IPS-18c (cell line): Measurements from ENCODE around the gene TOX3.
A peak's percentile ranks its signal among the peaks of the same experiment; 100 is the strongest.

ENCODE experiments used
- H3K4me3 ChIP-seq: 2 replicates; pipeline ENCODE4 v1.7.0; 2013; ENCODE audit warnings: low read depth, mild to moderate bottlenecking, low read length, moderate library complexity; ENCODE audit not compliant: insufficient read depth
- H3K9me3 ChIP-seq: one replicate; pipeline ENCODE4 v1.6.1; 2013; ENCODE audit warnings: mild to moderate bottlenecking, low read length, moderate library complexity; ENCODE audit not compliant: control insufficient read depth, insufficient read depth

TOX3 gene

GRCh38 chr16:52546291-52547003, 496 bp downstream of the TOX3 start:
- Histone ChIP-seq H3K4me3 (peak overlapping the region; percentile 79), H3K9me3 (no peaks in the 10 kb centered on the region)

- peak overlapping the region; percentile 79 for H3K4me3 ChIP-seq
- H3K9me3 ChIP-seq, result no peaks in the 10 kb centered on the region
Measured at GRCh38 chr16:52545898-52546266, 1.1 kb downstream of the TOX3 start.

GRCh38 chr16:52545222-52545897, 1.6 kb downstream of the TOX3 start:
- Histone ChIP-seq H3K4me3 (peak overlapping the region; percentile 79), H3K9me3 (no peaks in the 10 kb centered on the region)

- Histone ChIP-seq H3K4me3 (peak overlapping the region; percentile 79; the same call in 1 of the 2 replicates), H3K9me3 (no peaks in the 10 kb centered on the region)
Measured at GRCh38 chr16:52544703-52545102, 2.2 kb downstream of the TOX3 start.

GRCh38 chr16:52543654-52544053, 3.3 kb downstream of the TOX3 start:
- no peak overlapping the region for H3K4me3 ChIP-seq
- no peaks in the 10 kb centered on the region for H3K9me3 ChIP-seq

- no peaks in the 10 kb centered on the region for H3K9me3 ChIP-seq
- H3K4me3 ChIP-seq, result no peak overlapping the region
Measured at GRCh38 chr16:52540910-52541309, 6.0 kb downstream of the TOX3 start.

GRCh38 chr16:52539191-52539590, 7.8 kb downstream of the TOX3 start:
- Histone ChIP-seq H3K9me3 (no peaks in the 10 kb centered on the region), H3K4me3 (no peak overlapping the region)

- no peaks in the 10 kb centered on the region for H3K9me3 ChIP-seq
- H3K4me3 ChIP-seq, result no peak overlapping the region
Measured at GRCh38 chr16:52538511-52538910, 8.4 kb downstream of the TOX3 start.

GRCh38 chr16:52537516-52537915, 9.4 kb downstream of the TOX3 start:
- Histone ChIP-seq H3K9me3 (no peaks in the 10 kb centered on the region), H3K4me3 (no peak overlapping the region)

GRCh38 chr16:52535076-52535475, 11.9 kb downstream of the TOX3 start:
- Histone ChIP-seq H3K4me3 (no peak overlapping the region), H3K9me3 (no peaks in the 10 kb centered on the region)

GRCh38 chr16:52533296-52533695, 13.6 kb downstream of the TOX3 start:
- no peak overlapping the region for H3K4me3 ChIP-seq

GRCh38 chr16:52532384-52532783, 14.6 kb downstream of the TOX3 start:
- no peak overlapping the region for H3K4me3 ChIP-seq
- H3K9me3 ChIP-seq, result no peaks in the 10 kb centered on the region

More at GRCh38 chr16:52533296-52533695, 13.6 kb downstream of the TOX3 start:
- no peaks in the 10 kb centered on the region for H3K9me3 ChIP-seq

- Histone ChIP-seq H3K9me3 (no peaks in the 10 kb centered on the region), H3K4me3 (no peak overlapping the region)
Measured at GRCh38 chr16:52529226-52529625, 17.7 kb downstream of the TOX3 start.

- Histone ChIP-seq H3K4me3 (no peak overlapping the region), H3K9me3 (no peaks in the 10 kb centered on the region)
Measured at GRCh38 chr16:52528393-52529065, 18.4 kb downstream of the TOX3 start.

- Histone ChIP-seq H3K9me3 (no peaks in the 10 kb centered on the region), H3K4me3 (no peak overlapping the region)
Measured at GRCh38 chr16:52526830-52527229, 20.1 kb downstream of the TOX3 start.

- no peaks in the 10 kb centered on the region for H3K9me3 ChIP-seq
- no peak overlapping the region for H3K4me3 ChIP-seq
Measured at GRCh38 chr16:52526116-52526828, 20.7 kb downstream of the TOX3 start.

- no peak overlapping the region for H3K4me3 ChIP-seq
Measured at GRCh38 chr16:52521570-52521969, 25.4 kb downstream of the TOX3 start.

GRCh38 chr16:52518884-52519283, 28.1 kb downstream of the TOX3 start:
- no peaks in the 10 kb centered on the region for H3K9me3 ChIP-seq
- H3K4me3 ChIP-seq, result no peak overlapping the region

More at GRCh38 chr16:52521570-52521969, 25.4 kb downstream of the TOX3 start:
- H3K9me3 ChIP-seq, result no peaks in the 10 kb centered on the region
